Stimulated activated CD4-positive, alpha-beta T cell treated with anti-CD3 and anti-CD28 coated beads, TNF-alpha, amount 100 ng/mL, for 1 hour (primary cell): ENCODE results near the gene AMDHD1.

Source experiments
- DNase-seq, 3 donors: peaks; one replicate each; pipeline ENCODE4 v3.0.0-alpha.2; 2020; ENCODE audit warnings: low read depth in 3 of 3, low spot score in 1 of 3

The AMDHD1 gene, protein sequence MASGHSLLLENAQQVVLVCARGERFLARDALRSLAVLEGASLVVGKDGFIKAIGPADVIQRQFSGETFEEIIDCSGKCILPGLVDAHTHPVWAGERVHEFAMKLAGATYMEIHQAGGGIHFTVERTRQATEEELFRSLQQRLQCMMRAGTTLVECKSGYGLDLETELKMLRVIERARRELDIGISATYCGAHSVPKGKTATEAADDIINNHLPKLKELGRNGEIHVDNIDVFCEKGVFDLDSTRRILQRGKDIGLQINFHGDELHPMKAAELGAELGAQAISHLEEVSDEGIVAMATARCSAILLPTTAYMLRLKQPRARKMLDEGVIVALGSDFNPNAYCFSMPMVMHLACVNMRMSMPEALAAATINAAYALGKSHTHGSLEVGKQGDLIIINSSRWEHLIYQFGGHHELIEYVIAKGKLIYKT

DNA sequence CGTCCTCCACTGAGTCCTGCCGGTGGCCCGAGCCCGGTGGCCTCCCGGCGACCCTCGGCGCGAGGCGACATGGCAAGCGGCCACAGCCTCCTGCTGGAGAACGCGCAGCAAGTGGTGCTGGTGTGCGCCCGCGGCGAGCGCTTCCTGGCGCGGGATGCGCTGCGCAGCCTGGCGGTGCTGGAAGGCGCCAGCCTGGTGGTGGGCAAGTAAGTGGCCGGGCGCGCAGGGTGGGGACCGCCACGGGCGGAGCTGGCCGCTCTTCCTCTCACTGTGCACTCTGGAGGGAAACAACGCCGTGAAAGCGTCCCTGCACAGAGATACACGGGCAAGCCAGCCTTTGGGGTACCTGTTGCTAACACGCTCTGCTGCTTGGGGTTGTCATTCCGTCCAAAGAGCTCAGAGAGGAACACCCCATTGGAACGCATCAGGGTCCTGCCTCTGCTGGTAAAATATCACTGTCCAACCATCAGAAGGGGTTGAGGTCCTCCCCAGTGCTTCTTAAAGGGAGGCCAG lies at the start of gene AMDHD1:
Gene AMDHD1, plus strand, starts transcription at position 2 of the 513 bp plus-strand sequence. Its CDS starts 68 bp downstream, at position 70.
- peak in 1 of 3 donors; percentile 45 for DNase-seq

DNA sequence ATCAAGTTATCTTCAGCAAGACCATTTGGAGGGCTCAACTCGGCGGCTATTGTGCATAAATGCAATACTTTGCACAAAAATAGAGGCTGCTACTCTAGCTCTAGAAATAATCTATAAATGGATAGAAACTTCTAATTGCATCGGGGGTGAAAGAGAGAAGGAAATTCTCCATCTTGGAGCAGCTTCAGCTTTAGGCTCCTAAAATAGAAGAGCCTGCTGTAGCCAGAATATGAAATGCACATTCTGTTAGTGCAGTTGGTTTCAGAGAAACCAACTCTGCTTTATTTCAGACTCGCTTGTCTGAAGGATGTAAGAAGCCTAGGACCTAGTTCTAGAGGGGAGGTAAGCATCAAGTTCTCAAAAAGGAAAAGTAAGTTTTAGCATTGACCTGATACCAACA lies 46.3 kb upstream of the AMDHD1 start:
- no peak for DNase-seq

DNA sequence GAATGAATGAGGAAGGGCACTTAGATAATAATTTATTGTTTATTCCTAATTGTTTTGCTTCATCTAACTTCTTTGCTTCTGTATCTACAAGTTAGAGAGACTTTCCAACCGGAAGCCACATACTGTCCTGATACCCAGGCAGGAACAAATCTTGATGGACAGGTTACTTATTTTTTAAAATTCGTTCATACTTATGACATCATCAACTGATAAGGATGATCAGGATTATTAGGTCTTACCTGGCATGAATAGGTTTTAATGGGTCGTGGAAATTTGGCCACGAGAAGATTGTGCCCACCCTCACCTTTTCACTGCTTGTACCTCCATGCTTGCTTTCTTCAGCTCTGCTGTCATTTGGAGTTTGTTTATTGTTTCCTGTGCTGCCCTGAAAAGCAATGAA lies 45.0 kb upstream of the AMDHD1 start:
- DNase-seq, result no peak

DNA sequence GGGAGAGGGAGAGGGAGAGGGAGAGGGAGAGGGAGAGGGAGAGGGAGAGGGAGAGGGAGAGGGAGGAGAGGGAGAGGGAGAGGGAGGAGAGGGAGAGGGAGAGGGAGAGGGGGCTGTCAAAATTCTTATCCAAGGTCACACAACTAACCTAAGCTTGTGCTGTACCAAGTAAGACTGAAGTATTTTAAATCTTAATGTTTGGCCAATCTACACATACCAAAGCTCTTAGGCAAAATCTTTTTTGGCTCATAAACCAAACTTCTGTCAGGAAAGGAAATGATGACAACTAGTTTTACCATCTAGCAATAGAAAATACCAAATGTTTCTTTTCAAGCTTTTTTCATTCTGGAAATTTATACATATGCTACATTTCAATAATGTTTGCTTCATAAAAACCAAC lies 34.6 kb upstream of the AMDHD1 start:
- DNase-seq, result no peak

DNA sequence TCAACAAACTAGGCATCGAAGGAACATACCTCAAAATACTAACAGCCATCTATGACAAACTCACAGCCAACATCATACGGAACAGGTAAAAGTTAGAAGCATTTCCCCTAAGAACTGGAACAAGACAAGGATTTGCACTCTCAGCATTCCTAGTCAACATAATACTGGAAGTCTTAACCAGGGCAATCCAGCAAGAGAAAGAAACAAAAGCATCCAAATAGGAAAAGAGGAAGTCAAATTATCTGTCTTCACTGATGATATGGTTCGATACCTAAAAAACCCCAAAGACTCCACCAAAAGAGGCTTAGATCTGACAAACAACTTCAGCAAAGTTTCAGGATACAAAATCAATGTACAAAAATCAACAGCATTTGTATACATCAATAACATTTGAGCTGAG lies 33.3 kb upstream of the AMDHD1 start:
- DNase-seq, result no peak

DNA sequence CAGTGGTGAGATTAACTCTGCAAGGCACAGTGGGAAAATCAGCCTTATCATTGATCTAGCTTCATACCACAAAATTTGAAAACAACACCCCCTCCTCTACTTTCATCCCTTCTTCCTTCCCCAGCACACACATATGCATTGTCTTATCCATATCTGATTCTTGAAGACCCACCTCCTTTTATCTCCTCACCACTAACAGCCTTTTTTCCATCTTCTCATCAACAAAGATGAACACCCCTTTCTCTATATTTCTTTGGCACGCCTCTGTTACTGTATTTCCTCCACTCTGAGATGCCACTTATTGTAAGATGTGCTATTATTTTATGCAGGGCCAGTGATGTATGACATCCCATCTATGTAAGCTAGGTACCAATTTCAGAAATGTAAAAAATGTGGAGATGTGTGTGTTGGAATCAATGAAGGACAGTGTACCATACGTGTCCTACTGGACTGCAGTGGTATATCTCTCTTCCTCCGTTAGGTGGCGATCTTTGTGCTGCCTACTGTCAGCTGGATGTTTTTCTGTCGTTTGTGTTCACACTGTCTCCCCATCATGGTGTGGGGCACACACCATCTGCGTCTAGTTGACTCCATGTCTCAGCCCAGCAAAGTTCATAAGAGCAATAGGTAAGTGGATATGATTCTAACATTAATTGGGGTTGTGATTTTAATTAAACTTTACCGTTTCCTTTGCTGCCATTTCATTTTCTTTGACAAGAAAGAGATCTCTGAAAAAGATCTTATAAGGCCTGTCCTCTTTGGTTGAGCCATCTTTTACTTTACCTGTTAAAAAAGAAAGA lies 24.7 kb upstream of the AMDHD1 start:
- peak in 2 of 3 donors; percentile 2 to 13 for DNase-seq

DNA sequence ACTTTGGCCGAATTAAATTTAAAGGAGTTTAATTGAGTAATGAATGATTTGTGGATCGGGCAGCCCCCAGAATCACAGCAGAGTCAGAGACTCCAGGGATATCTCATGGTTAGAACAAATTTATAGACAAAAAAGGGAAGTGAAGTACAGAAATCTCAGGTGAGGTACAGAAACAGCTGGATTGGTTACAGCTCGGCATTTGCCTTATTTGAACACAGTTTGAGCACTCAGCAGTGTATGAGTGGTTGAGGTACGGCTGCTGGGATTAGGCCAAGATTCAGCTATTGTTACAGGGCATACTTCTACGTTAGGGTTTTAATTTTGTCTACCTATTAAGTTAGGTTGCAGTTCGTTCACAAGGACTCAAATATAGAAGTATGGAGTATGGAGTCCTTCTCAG lies 24.0 kb upstream of the AMDHD1 start:
- no peak for DNase-seq

DNA sequence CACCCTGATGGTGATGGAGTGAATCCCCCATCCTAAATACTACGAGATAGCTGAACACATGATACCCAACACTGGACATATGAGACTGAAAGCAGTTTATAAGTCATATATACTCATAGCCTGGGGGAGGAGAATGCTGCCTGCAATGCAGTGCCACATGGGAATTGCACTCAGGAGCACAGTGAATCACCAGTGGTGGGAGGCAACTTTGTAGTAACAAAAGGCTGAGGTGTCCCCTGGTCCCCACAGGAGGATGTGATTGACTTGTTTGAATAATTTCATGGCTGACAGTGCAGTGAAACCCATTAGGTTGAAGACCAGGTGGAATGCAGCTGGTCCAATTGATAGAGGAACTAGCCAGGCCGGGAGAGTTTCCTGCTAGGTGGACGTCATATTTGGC lies 20.9 kb upstream of the AMDHD1 start:
- no peak for DNase-seq

DNA sequence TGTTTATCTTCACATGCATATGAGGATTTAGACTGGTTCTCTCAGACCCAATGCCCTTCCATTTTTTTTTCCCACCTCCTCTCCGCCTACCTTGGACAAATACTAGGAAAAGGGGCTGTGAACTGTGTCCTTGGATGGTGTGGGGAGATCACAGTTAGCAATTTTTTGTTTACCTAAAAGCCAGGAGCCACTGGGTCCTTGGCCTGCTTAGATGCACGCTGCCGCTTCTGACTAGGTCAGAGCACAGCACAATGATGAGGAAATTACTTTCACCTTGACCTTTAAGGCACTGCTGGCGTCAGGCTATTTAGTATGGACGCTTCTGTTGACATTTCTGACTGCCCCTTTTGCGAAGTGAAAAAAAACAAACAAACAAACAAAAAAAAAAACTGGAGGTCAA lies 2.6 kb upstream of the AMDHD1 start:
- DNase-seq, result no peak

DNA sequence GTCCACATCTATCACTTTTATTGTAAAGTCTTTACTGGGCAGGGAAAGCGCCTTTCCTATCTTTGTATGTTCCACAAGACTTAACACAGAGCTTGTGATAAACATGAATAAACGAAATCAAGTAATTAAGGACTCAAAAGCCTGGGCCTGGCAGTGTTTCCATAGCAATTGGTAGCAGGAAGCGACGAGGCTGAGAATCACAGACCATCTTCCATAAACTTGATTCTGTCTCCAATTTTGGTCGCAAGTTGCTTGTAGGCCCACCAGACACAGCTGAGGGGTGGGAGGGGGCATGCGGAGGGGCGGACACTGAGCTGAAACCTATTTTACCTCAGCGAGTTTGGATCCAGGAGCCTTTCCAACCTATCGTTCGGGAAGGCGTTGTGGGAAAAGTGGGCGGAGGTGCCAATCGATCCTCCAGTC lies 1.0 kb upstream of the AMDHD1 start:
- no peak for DNase-seq

DNA sequence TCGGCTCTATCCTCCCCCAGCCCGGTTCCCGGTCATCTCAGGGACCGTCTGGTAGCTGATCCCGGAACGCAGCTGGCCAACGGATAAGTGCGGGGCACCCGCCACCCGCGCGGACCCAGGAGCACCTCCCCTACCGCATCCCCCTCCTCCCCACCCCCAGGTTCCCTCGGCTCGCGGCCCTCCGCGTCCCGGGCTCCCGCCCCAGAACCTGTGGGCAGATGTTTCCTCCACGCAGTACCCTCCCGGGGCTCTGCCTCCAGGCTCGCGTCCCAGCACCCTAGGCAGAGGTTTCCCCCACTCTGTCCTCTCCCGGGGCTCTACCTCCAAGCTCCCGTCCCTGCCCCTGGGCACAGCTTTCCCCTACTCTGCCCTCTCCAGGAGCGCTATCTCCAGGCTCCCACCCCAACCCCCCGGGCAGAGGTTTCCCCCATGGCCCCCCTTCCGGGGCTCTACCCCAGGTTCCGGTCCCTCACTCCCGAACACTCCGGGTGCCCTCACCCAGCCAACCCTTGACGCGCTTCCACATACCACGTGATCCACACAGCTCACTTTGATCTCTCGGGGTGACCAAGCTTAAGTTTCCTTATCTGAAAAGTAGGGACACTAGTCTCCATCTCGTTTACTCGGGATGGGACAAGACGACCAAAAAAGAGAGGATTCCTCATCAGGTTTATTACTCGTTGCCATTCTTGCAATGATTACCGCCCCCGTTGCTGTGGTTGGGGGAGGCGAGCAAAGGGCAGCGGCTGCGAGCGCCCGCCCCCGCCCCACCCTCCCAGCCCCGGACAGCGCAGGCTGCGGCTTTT lies 404 bp upstream of the AMDHD1 start, which contains the start of gene CCDC38:
Gene CCDC38, minus strand, starts transcription at position 91 of the 806 bp plus-strand sequence. CDS start 6,105 bp downstream, outside the sequence.
- peak; percentile 59 to 65 (median 59) for DNase-seq

DNA sequence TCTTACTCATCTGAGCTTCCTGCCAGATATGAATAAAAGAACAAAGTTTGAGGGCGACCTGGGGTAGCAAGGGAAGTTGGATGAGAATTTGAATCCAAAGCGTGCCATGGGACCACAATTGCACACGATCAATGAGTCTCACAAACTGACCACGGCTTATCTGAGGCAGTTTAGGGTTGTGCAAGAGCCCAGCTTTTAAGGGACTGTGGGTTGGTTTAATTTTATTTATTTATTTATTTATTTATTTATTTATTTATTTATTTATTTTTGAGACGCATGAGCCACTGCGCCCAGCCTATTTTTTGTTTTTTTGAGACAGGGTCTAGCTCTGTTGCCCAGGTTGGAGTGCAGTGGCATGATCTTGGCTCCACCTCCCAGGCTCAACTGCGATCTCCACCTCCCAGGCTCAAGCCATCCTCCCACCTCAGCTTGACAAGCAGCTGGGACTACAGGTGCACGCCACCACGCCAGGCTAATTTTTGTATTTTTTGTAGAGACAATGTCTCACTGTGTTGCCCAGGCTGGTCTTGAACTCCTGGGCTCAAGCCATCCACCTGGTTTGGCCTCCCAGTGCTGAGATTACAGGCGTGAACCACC lies 1.1 kb downstream of the AMDHD1 start:
- DNase-seq, result no peak

DNA sequence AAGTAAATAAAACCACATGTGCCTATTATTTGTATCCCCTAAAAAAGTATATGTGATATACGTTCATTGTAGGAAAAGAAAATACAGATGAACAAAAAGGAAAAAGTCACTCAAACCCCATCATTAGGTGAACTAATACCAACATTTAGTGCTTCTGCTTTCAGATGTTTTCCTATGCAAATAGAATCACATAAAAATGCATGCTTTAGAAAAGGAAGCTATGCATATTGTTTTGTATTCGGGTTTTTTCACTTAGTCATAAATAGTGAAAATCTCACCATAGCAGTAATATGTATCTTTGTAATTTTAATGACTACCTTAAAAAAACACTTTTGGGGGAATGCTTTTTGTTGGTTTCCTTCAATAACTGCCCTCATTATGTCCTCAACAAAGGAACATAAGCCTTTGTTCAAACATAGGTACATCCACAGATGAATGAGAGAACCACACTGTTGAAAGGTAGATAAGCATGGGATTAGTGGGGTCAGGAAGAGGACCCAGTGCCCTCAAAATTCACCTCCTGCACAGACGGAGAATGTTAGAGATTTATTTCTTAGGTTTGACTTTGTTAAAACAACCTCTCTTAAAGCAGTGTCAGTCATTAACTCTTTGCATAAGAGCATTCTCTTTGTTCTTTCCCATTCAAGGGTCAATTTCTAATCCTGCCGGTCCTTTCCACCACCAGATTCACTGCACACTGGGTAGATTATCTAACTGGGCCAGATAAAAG lies 6.5 kb downstream of the AMDHD1 start:
- no peak for DNase-seq

DNA sequence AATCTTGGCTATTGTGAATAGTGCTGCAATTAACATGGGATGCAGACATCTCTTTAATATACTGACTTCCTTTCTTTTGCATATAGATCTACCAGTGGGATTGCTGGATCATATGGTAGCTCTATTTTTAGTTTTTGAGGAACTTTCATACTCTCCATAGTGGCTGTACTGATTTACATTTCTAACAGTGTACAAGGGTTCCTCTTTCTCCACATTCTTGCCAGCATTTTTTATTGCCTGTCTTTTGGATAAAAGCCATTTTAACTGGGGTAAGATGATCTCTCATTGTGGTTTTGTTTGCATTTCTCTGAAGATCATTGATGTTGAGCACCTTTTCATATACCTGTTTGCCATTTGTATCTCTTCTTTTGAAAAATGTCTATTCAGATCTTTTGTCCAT lies 8.4 kb downstream of the AMDHD1 start:
- DNase-seq, result no peak

DNA sequence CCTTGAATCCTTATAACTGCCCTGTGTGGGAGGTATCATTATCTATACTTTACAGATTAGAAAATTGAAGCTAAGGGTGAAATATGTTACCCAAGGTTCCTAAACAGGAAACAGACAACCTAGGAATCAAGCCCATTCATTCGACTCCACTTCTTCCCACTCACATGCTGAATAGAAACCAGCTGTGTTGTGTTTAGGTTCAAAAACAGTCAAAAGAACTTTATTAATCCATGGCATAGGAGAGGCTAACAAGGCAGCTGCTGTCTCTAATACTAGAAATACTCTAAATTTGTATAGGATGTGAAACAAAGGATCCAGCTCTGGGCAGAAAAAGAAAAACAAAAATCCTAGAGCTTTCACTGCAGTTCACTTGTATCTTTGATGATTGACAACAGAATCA lies 9.9 kb downstream of the AMDHD1 start:
- DNase-seq, result no peak

DNA sequence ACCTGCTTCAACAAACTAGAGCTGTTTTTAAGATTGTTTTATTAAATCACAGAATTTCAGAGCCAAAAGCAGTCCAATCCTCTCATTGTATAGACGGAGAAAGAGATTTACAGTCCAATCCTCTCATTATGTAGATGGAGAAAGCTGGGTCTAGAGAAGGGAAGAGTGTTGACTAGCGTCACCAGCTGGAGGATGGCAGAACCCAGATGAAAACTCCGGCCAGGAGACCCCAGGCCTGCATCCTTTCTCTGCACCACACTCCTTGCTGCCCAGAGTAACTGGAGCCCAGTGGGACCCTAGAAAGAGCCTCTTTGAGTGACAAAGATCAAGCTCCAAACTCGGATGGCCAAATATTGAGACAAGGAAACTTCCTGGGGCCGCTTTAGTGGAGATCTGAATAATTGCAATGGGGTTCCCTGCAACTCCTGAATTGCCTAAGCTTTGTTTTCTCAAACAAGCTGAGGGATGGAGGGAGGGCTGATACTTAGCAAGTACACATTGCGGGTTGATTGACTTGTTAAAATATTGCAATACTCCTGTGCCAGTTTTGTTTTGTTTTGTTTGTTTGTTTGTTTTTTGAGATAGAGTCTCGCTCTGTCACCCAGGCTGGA lies 12.5 kb downstream of the AMDHD1 start:
- DNase-seq, result no peak

DNA sequence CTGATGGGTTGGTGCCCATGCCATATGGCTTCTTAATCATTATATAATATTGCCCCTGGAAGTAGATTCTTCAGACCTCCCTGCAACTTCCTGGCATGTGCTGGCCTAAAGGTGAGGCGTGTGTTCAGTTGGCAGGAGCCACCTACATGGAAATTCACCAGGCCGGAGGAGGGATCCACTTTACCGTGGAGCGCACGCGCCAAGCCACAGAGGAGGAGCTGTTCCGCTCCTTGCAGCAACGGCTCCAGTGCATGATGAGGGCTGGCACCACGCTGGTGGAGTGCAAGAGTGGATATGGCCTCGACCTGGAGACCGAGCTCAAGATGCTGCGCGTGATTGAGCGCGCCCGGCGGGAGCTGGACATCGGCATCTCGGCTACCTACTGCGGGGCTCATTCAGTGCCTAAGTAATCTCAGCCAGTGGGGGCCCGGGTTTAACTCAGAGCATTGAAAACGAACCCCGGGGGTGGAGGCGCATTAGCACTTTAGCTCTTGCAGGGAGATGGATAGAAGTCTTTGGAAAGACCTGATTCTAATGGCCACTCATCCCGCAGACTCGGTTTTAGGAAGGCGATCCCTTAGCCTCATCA lies 13.5 kb downstream of the AMDHD1 start:
- DNase-seq, result no peak

DNA sequence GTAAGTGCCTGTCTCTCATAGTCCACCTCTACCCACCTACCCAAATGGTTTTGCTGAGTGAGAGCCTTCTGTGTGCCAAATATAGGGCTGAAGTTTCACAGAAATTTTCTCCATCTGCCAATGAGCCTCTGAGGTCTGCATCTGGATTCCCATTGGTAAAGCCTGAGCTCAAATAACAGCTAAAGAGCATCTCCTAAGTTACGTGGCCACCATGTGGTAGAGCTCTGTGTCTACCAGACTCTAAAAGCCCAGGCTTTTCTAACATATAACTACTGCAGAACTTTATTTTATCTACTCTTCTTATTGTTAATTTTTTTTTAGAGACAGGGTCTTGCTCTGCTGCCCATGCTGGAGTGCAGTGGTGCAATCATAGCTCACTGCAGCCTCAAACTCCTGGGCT lies 16.0 kb downstream of the AMDHD1 start:
- no peak for DNase-seq

DNA sequence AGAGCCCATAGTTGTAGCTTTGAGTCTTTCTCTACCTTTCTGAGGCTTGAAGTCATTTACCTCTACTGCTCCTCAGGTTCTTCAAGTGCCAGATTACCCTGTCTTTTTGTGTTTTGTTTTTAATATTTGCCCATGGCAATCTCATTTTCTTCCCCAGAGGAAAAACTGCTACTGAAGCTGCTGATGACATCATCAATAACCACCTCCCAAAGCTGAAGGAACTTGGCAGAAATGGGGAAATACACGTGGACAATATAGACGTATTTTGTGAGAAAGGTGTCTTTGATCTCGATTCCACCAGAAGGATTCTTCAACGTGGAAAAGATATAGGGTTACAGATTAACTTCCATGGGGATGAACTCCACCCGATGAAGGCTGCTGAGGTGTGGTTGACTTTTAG lies 17.1 kb downstream of the AMDHD1 start:
- no peak for DNase-seq
